Hepatocyte (in vitro differentiated cells): Measurements from ENCODE around the gene FAM53B. TPM values are rescaled to one million over a fixed set of nuclear protein-coding genes. Genes with fewer than 3 reads are reported as not detected.

ENCODE experiments used
- DNase-seq: peaks from one replicate; pipeline ENCODE4 v3.0.0-alpha.2; 2016; ENCODE audit warnings: low spot score
- H2AFZ ChIP-seq: fragments of 200-600 bp; sonication (generic); 2 replicates; pipeline ENCODE4 v1.6.0; 2016; ENCODE audit warnings: antibody characterized with exemption, mild to moderate bottlenecking
- H3K27ac ChIP-seq: fragments of 200-600 bp; sonication (generic); 2 replicates; pipeline ENCODE4 v1.5.1; 2016; ENCODE audit warnings: mild to moderate bottlenecking
- H3K27me3 ChIP-seq: fragments of 200-600 bp; sonication (generic); 2 replicates; pipeline ENCODE4 v1.6.1; 2016
- H3K36me3 ChIP-seq: fragments of 200-600 bp; sonication (generic); replicated peaks from 2 replicates; pipeline ENCODE4 v1.5.1; 2016; ENCODE audit warnings: low read depth; ENCODE audit not compliant: insufficient read depth
- H3K4me1 ChIP-seq: fragments of 200-600 bp; sonication (generic); 2 replicates; pipeline ENCODE4 v1.5.1; 2016; ENCODE audit warnings: mild to moderate bottlenecking, moderate library complexity; ENCODE audit not compliant: insufficient read depth
- H3K4me2 ChIP-seq: fragments of 200-600 bp; sonication (generic); 2 replicates; pipeline ENCODE4 v1.6.0; 2016
- H3K4me3 ChIP-seq: fragments of 200-600 bp; sonication (generic); 2 replicates; pipeline ENCODE4 v1.5.1; 2016; ENCODE audit warnings: mild to moderate bottlenecking
- H3K79me2 ChIP-seq: fragments of 200-600 bp; sonication (generic); 2 replicates; pipeline ENCODE4 v1.6.0; 2017; ENCODE audit warnings: mild to moderate bottlenecking
- H3K9me2 ChIP-seq: fragments of 200-600 bp; sonication (generic); replicated peaks from 2 replicates; pipeline ENCODE4 v1.6.0; 2017; ENCODE audit warnings: mild to moderate bottlenecking; ENCODE audit not compliant: insufficient read depth
- H3K9me3 ChIP-seq: fragments of 200-600 bp; sonication (generic); 2 replicates; pipeline ENCODE4 v1.5.1; 2016; ENCODE audit warnings: low read depth, mild to moderate bottlenecking
- H4K20me1 ChIP-seq: fragments of 200-600 bp; sonication (generic); 2 replicates; pipeline ENCODE4 v1.6.0; 2016; ENCODE audit warnings: mild to moderate bottlenecking; ENCODE audit not compliant: insufficient read depth, poor library complexity, severe bottlenecking
- EZH2 ChIP-seq: fragments of 200-600 bp; sonication (generic); IDR thresholded peaks from 2 replicates; pipeline ENCODE4 v1.6.1; 2016; ENCODE audit warnings: antibody characterized with exemption, mild to moderate bottlenecking, borderline replicate concordance
- EZH2phosphoT487 ChIP-seq: fragments of 200-600 bp; sonication (generic); IDR thresholded peaks from one replicate; pipeline ENCODE4 v1.6.1; 2018; ENCODE audit warnings: antibody characterized with exemption, mild to moderate bottlenecking, low read depth, moderate library complexity; ENCODE audit not compliant: unreplicated experiment, severe bottlenecking
- WGBS: methylation state at CpG from one replicate; pipeline ENCODE4 v1.1.6; 2016; ENCODE audit warnings: low lambda C conversion rate; ENCODE audit errors: missing lambda C conversion rate; 5-methylcytosine and 5-hydroxymethylcytosine counted together
- polyA plus RNA-seq: library from polyadenylated mRNA; unstranded; fragments of >200 nt; fragmentation: Nextera tagmentation; extraction: Ambion mirVana; gene quantifications from 2 replicates; pipeline ENCODE4 v1.2.1, GENCODE V29; 2016
- total RNA-seq: library from RNA; depleted of rRNA; stranded (reverse); fragments of >200 nt; gene quantifications from 2 replicates; pipeline ENCODE4 v1.2.3, GENCODE V29; 2014
- TF ChIP-seq, protein P1 (sequence below): fragments of 200-600 bp; sonication (generic); IDR thresholded peaks from 2 replicates; pipeline ENCODE4 v1.5.1; 2016; ENCODE audit warnings: antibody characterized with exemption, mild to moderate bottlenecking; ENCODE audit not compliant: poor library complexity

Gene FAM53B
- total and polyA plus RNA-seq, 2 experiments from 2014 or later, result 10.3 to 23.6 TPM

- peaks cover 4% of the 10 kb centered on the region for H4K20me1 ChIP-seq
Measured at GRCh38 chr10:124724279-124725027, 19.7 kb downstream of the FAM53B start.

GRCh38 chr10:124723826-124724225 is 20.4 kb downstream of the FAM53B start:
- Histone ChIP-seq H3K4me1 (peaks cover 30% of the 10 kb centered on the region), H3K4me3 (no peak overlapping the region), H3K27ac (peak overlapping the region; percentile 72), H2AFZ (no peak overlapping the region), H3K27me3 (no peaks in the 10 kb centered on the region), H3K4me2 (no peak overlapping the region), H3K9me3 (no peaks in the 10 kb centered on the region), H3K79me2 (peaks cover 88% of the 10 kb centered on the region), H4K20me1 (peaks cover 7% of the 10 kb centered on the region), H3K9me2 (no peaks in the 10 kb centered on the region), H3K36me3 (no peaks in the 10 kb centered on the region)
- TF ChIP-seq, protein P1, sequence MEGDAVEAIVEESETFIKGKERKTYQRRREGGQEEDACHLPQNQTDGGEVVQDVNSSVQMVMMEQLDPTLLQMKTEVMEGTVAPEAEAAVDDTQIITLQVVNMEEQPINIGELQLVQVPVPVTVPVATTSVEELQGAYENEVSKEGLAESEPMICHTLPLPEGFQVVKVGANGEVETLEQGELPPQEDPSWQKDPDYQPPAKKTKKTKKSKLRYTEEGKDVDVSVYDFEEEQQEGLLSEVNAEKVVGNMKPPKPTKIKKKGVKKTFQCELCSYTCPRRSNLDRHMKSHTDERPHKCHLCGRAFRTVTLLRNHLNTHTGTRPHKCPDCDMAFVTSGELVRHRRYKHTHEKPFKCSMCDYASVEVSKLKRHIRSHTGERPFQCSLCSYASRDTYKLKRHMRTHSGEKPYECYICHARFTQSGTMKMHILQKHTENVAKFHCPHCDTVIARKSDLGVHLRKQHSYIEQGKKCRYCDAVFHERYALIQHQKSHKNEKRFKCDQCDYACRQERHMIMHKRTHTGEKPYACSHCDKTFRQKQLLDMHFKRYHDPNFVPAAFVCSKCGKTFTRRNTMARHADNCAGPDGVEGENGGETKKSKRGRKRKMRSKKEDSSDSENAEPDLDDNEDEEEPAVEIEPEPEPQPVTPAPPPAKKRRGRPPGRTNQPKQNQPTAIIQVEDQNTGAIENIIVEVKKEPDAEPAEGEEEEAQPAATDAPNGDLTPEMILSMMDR, result no peak
- TF ChIP-seq EZH2 (no peak), EZH2phosphoT487 (no peak)
- WGBS, result 82% methylated on average over 9 of the region's 9 CpGs
- DNase-seq, result no peak

More at GRCh38 chr10:124724279-124725027, 19.7 kb downstream of the FAM53B start:
- H3K9me3 ChIP-seq, result no peaks in the 10 kb centered on the region
- no peak overlapping the region for H3K4me2 ChIP-seq
- H3K27me3 ChIP-seq, result no peaks in the 10 kb centered on the region
- H3K4me1 ChIP-seq, result peaks cover 36% of the 10 kb centered on the region
- peak overlapping the region; percentile 72 for H3K27ac ChIP-seq
- no peak overlapping the region for H2AFZ ChIP-seq
- no peak for TF ChIP-seq EZH2
- no peak for TF ChIP-seq EZH2phosphoT487
- TF ChIP-seq, protein P1, result no peak
- no peak for DNase-seq
- H3K79me2 ChIP-seq, result peaks cover 86% of the 10 kb centered on the region
- H3K36me3 ChIP-seq, result no peaks in the 10 kb centered on the region
- WGBS, result 79% methylated on average over 20 of the region's 20 CpGs
- H3K4me3 ChIP-seq, result no peak overlapping the region
- H3K9me2 ChIP-seq, result no peaks in the 10 kb centered on the region

- Histone ChIP-seq H3K4me3 (no peak overlapping the region), H3K9me3 (no peaks in the 10 kb centered on the region), H4K20me1 (peaks cover 14% of the 10 kb centered on the region), H3K27me3 (no peaks in the 10 kb centered on the region), H3K4me1 (peaks cover 24% of the 10 kb centered on the region), H3K36me3 (no peaks in the 10 kb centered on the region), H3K4me2 (no peak overlapping the region), H3K79me2 (peaks cover 88% of the 10 kb centered on the region), H3K27ac (peak overlapping the region; percentile 72), H3K9me2 (no peaks in the 10 kb centered on the region), H2AFZ (no peak overlapping the region)
- TF ChIP-seq, protein P1, result no peak
- TF ChIP-seq EZH2 (no peak), EZH2phosphoT487 (no peak)
- no peak for DNase-seq
- WGBS, result 88% methylated on average over 8 of the region's 8 CpGs
Measured at GRCh38 chr10:124722798-124723783, 21.1 kb downstream of the FAM53B start.
